Measurements from ENCODE around the gene NTSR2. TPM values are rescaled to one million over a fixed set of nuclear protein-coding genes. Genes with fewer than 3 reads are reported as not detected.

Gene NTSR2
- total RNA-seq, 3 donors from 2014 or later: not detected

GRCh38 chr2:11667194-11667593, 2.8 kb downstream of the NTSR2 start:
- DNase-seq (no peak), ATAC-seq (no peak)
- TF ChIP-seq, protein P1, sequence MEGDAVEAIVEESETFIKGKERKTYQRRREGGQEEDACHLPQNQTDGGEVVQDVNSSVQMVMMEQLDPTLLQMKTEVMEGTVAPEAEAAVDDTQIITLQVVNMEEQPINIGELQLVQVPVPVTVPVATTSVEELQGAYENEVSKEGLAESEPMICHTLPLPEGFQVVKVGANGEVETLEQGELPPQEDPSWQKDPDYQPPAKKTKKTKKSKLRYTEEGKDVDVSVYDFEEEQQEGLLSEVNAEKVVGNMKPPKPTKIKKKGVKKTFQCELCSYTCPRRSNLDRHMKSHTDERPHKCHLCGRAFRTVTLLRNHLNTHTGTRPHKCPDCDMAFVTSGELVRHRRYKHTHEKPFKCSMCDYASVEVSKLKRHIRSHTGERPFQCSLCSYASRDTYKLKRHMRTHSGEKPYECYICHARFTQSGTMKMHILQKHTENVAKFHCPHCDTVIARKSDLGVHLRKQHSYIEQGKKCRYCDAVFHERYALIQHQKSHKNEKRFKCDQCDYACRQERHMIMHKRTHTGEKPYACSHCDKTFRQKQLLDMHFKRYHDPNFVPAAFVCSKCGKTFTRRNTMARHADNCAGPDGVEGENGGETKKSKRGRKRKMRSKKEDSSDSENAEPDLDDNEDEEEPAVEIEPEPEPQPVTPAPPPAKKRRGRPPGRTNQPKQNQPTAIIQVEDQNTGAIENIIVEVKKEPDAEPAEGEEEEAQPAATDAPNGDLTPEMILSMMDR (IDR thresholded peaks at IDR 0.05): no peak
- intact Hi-C loops (cut with DNase I, micrococcal nuclease): no loop called here
- no peaks in the 10 kb centered on the region for H3K9me3 ChIP-seq
- peaks cover 3% of the 10 kb centered on the region for H3K4me1 ChIP-seq (ENCODE audit: low read depth)
- H3K36me3 ChIP-seq (ENCODE audit: low read depth): no peaks in the 10 kb centered on the region
- no peak overlapping the region for H3K4me3 ChIP-seq

- Histone ChIP-seq H3K9me3 (no peaks in the 10 kb centered on the region), H3K4me1 (ENCODE audit: low read depth) (peaks cover 3% of the 10 kb centered on the region), H3K4me3 (no peak overlapping the region), H3K36me3 (ENCODE audit: low read depth) (no peaks in the 10 kb centered on the region)
- no peak for DNase-seq
- ATAC-seq: no peak
- TF ChIP-seq, protein P1 (IDR thresholded peaks at IDR 0.05): no peak
- intact Hi-C loops (cut with DNase I, micrococcal nuclease): no loop called here
These were observed 4.3 kb downstream of the NTSR2 start for GRCh38 chr2:11665510-11666362.

- Histone ChIP-seq H3K4me3 (no peak overlapping the region), H3K4me1 (ENCODE audit: low read depth) (peaks cover 2% of the 10 kb centered on the region), H3K36me3 (ENCODE audit: low read depth) (no peaks in the 10 kb centered on the region), H3K9me3 (no peaks in the 10 kb centered on the region)
- DNase-seq (no peak), ATAC-seq (no peak)
- TF ChIP-seq, protein P1 (IDR thresholded peaks at IDR 0.05): no peak
- intact Hi-C loops (cut with DNase I, micrococcal nuclease): no loop called here
These were observed 5.0 kb downstream of the NTSR2 start for GRCh38 chr2:11665028-11665427.

GRCh38 chr2:11663427-11663826, 6.6 kb downstream of the NTSR2 start:
- no peak for DNase-seq
- intact Hi-C loops (cut with DNase I, micrococcal nuclease): no loop called here
- TF ChIP-seq, protein P1 (IDR thresholded peaks at IDR 0.05): no peak
- Histone ChIP-seq H3K4me3 (no peak overlapping the region), H3K4me1 (ENCODE audit: low read depth) (no peaks in the 10 kb centered on the region), H3K9me3 (no peaks in the 10 kb centered on the region), H3K36me3 (ENCODE audit: low read depth) (no peaks in the 10 kb centered on the region)
- ATAC-seq: no peak

DNA sequence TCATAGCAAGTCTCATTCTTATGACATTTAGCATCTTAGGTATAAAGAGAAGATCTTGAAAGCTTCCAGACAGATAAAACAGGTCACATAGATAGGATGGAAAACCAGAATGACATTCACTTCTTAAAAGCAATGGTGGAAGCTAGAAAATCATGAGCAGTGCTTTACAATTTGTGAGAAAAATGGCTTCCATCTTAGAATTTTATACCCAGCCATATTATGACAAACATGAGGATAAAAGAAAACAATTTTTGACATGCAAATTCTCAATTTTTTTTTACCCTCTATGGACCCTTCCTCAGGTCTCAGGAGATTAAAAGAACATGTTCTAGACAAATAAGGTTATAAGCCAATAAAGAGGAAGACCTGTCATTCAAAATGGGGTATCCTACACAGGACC, 7.1 kb downstream of the NTSR2 start:
- DNase-seq (no peak), ATAC-seq (no peak)
- TF ChIP-seq, protein P1 (IDR thresholded peaks at IDR 0.05): no peak
- intact Hi-C loops (cut with DNase I, micrococcal nuclease): no loop called here
- Histone ChIP-seq H3K4me1 (ENCODE audit: low read depth) (no peaks in the 10 kb centered on the region), H3K36me3 (ENCODE audit: low read depth) (no peaks in the 10 kb centered on the region), H3K9me3 (no peaks in the 10 kb centered on the region), H3K4me3 (no peak overlapping the region)

All from mucosa of descending colon (tissue), 3 donors.